ENCODE data around the gene LRP1. TPM values are rescaled to one million over a fixed set of nuclear protein-coding genes. Genes with fewer than 3 reads are reported as not detected.

The LRP1 gene
- total RNA-seq, 6 experiments from 2014 or later: 187 to 332 (median 201) TPM

DNA sequence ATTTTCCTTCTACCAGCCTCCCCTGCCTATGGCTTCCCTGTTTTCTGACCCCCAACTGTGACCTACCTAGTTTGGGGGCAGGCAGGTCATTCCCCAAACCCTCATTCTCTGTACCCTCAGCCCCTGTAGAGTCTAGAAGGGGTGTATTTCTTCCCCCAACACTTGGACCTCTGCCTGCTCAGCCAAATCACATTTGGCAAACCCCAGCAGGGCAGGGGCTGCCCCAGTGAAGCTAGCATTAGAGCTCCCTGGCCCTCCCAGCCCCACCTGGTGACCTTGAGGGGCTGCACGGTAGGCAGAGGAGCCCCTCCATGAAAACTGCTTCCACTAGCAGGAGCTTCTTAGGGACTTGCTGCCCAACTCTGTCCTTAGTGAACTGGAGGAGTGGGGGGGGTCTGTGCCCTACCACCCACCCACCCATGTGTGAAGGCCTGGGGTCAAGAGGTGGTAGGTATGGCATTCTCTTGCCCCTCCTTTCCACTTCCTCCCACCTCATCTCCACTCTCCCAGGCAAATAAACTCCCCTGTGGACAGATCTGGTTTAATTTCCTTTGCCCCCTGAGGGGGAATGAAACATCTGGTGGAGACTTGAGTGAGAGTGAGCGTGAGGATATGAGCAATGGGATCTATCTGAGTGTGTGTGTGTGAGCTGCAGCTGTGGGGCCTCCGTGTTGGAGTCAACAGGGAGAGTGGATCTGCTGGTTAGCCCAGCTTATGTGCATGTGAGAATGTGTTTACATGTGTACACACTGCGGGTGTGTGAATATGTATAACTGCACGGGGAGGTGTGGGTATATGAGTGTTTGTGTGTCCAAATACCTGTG is 90.0 kb downstream of the LRP1 start:
- peak overlapping the region; percentile 79; the same call in 1 of the 2 replicates for H3K4me3 Mint-ChIP-seq
- DNase-seq: peak; percentile 35

DNA sequence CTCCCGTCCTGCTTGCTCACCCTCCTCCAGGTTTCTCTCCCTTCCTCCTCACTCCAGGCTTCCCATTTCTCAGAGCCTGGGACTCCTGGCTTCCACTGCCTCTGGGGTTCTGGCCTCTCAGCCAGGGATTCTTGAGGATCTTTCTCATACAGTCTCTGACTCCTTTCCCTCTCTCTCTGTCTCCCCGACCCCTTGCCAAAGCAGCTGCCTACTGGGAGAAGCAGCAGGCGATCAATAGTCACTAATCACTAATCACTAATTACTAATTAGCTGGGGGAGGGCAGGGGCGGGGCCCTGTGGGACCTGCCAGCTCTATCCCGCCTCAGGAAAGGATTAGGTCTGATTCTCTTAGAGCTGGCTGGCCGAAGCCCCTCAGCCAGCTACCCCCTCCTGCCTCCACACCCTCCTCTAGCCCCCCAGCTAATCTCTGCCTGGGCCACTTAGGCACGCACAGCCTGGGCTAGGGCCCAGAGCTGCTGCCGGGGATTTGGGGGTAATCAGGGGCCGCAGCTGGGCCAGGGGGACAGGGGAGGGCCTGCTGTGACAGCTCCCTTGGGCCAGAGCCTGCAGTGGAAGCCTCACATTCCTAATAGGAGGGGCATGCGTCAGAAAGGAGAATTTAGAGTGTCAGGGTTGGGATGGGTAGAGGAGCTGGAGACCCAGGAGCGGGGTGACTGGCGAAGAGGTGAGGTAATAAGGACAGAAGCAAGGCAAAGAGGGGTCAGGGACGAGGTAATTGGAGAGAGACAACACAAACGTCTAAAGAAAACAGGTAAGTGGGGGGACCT is 91.1 kb downstream of the LRP1 start:
- no peak overlapping the region for H3K27ac Mint-ChIP-seq
- H3K36me3 Mint-ChIP-seq (ENCODE audit: low read depth): no peaks in the 10 kb centered on the region
- H3K9me3 Mint-ChIP-seq: no peaks in the 10 kb centered on the region
- peaks cover 46% of the 10 kb centered on the region for H3K27me3 Mint-ChIP-seq (ENCODE audit: insufficient read depth)
- no peak overlapping the region for H3K4me3 Mint-ChIP-seq
- TF ChIP-seq CTCF (IDR thresholded peaks at IDR 0.05): no peak
- DNase-seq: no peak
- peaks cover 31% of the 10 kb centered on the region for H3K4me1 Mint-ChIP-seq (ENCODE audit: low read depth)

More for the DNA sequence above, 90.0 kb downstream of the LRP1 start:
- no peak for TF ChIP-seq CTCF (IDR thresholded peaks at IDR 0.05)
- 0 out of 2 replicates have a peak, but pooled peaks cover 9% of the 10 kb centered on the region for H3K36me3 Mint-ChIP-seq (ENCODE audit: low read depth)
- H3K27ac Mint-ChIP-seq: no peak overlapping the region
- peaks cover 43% of the 10 kb centered on the region for H3K4me1 Mint-ChIP-seq (ENCODE audit: low read depth)
- H3K27me3 Mint-ChIP-seq (ENCODE audit: insufficient read depth): peaks cover 51% of the 10 kb centered on the region
- no peaks in the 10 kb centered on the region for H3K9me3 Mint-ChIP-seq

DNA sequence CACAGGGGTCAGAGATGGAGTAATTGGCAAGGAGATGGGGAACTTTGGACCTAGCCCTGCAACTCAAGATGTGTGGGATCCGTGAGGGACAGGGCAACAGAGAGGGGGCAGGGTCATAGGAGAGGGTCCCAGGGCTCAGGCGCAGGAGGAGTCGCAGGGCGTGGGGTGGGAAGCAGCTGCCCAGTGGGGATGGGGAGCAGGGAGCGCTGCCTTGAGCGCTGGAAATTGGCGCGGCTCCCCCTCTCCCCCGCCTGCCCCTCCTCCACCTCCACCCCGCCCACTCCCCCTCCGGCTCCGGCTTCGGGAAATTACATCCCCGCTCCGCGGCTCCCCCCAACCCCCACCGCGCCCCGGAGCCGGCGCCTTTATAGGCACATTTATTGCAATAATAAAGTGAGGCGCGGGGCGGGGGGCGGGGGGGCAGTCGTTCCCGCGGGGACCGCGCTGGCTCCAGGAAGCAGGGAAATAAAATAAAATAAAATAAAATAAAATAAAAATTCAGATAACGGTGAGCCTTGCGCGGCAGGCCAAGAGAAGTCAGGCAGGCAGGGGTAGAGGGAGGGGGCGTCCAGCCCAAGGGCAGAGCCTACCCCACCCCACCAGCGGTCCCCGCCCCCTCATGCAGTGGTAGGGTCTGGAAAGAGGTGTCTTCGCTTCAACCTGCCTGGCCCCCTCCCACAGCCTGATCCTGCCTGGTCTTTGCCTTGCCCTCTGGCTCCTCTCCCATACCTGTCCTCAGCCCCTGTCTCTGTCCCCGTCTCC is 91.9 kb downstream of the LRP1 start:
- no peak for DNase-seq
- no peak overlapping the region for H3K4me3 Mint-ChIP-seq
- no peaks in the 10 kb centered on the region for H3K36me3 Mint-ChIP-seq (ENCODE audit: low read depth)
- H3K27ac Mint-ChIP-seq: no peak overlapping the region
- TF ChIP-seq CTCF (IDR thresholded peaks at IDR 0.05): no peak
- peaks cover 28% of the 10 kb centered on the region for H3K4me1 Mint-ChIP-seq (ENCODE audit: low read depth)
- H3K9me3 Mint-ChIP-seq: no peaks in the 10 kb centered on the region
- peaks cover 41% of the 10 kb centered on the region for H3K27me3 Mint-ChIP-seq (ENCODE audit: insufficient read depth)

- peaks cover 35% of the 10 kb centered on the region for H3K27me3 Mint-ChIP-seq (ENCODE audit: insufficient read depth)
- no peak for DNase-seq
- no peak for TF ChIP-seq CTCF (IDR thresholded peaks at IDR 0.05)
- peaks cover 23% of the 10 kb centered on the region for H3K4me1 Mint-ChIP-seq (ENCODE audit: low read depth)
- no peaks in the 10 kb centered on the region for H3K36me3 Mint-ChIP-seq (ENCODE audit: low read depth)
- H3K9me3 Mint-ChIP-seq: no peaks in the 10 kb centered on the region
- H3K4me3 Mint-ChIP-seq: no peak overlapping the region
- H3K27ac Mint-ChIP-seq: no peak overlapping the region
Measured at GRCh38 chr12:57220770-57221168, 92.5 kb downstream of the LRP1 start.

DNA sequence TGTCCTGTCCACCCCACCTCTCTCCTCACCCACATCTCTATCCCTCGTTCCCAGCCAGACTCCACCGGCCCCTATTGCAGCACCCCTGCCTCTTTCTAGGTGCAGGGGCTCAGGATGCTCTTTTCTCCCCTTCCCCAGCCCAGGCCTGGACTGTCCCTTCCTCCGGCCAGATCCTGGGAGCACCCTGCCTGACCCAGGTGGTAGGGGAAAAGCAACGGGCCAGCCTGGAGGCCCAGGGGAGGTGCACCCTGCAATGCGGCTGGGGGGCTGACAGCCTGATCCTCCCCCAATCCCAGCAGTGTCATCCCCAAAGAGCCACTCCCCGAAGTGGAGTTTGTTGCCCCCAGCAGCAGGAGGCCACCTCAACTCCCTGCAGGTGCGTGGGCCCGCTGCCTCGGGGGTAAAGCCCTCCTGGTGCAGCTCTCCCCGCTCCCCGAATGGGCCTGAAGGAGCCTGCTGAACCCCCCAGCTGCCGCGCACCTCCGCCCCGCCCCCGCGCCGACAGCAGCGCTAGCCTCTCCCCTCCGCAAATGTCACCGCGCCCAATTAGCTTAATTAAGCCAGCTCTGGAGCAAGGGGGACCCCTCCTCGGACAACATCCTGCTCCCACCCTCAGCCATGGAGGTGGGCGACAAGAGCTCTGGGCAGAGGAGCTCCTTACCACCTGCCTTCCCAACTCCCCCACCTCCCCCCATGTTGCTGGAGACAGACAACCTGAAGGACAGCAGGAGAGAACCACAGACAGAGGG is 93.1 kb downstream of the LRP1 start:
- Mint-ChIP-seq H3K27me3 (ENCODE audit: insufficient read depth) (peaks cover 32% of the 10 kb centered on the region), H3K4me1 (ENCODE audit: low read depth) (peaks cover 20% of the 10 kb centered on the region), H3K27ac (no peak overlapping the region), H3K36me3 (ENCODE audit: low read depth) (no peaks in the 10 kb centered on the region), H3K9me3 (no peaks in the 10 kb centered on the region), H3K4me3 (no peak overlapping the region)
- DNase-seq: no peak
- TF ChIP-seq CTCF (IDR thresholded peaks at IDR 0.05): no peak

Data from HFFc6 (cell line).